ENCODE data around the gene COL18A1. TPM values are rescaled to one million over a fixed set of nuclear protein-coding genes. Genes with fewer than 3 reads are reported as not detected.

COL18A1 gene
- polyA plus RNA-seq, 1 of the 3 experiments (the other 2 are of a cell fraction), result 118 TPM

DNA sequence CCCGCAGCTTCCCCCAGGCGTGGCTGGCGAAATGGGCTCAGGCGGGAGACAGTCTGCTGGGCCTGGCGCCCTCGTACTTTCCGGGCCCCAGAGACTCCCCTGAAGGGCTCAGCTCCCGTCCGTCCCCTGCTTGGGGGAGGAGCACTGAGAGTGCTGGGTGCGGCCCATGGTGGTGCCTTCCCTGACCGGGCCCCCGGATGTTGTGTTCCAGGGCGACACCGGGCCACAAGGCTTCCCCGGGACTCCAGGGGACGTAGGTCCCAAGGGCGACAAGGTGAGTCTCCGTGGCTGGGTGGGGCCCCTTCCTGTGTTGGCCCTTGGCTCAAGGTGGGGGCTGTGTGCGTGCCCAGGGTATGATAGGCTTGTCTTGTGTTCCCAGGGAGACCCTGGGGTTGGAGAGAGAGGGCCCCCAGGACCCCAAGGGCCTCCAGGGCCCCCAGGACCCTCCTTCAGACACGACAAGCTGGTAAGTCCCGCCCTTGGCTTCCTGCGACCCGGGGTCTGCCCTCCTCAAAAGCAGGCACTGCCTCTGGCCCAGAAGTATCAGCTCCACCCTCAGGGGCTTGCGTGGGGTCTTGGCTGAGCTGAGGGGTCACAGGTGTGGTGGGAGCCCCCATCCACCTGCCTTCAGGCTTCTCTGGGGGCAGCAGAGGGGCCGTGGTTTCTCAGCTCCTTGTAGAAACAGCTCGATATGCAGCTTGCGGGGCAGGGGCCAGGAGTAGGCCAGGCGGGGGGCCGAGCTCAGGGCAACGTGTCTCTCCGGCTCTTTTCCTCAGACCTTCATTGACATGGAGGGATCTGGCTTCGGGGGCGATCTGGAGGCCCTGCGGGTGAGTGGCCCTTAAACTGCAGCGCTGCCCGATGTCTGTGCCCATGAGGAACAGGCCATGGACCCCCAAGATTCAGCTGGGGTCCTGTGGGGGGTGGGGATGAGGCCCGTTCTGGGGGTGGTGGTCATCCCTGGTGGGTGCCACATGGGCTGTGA is 75.0 kb downstream of the COL18A1 start (continued):
- TF ChIP-seq, protein P1, sequence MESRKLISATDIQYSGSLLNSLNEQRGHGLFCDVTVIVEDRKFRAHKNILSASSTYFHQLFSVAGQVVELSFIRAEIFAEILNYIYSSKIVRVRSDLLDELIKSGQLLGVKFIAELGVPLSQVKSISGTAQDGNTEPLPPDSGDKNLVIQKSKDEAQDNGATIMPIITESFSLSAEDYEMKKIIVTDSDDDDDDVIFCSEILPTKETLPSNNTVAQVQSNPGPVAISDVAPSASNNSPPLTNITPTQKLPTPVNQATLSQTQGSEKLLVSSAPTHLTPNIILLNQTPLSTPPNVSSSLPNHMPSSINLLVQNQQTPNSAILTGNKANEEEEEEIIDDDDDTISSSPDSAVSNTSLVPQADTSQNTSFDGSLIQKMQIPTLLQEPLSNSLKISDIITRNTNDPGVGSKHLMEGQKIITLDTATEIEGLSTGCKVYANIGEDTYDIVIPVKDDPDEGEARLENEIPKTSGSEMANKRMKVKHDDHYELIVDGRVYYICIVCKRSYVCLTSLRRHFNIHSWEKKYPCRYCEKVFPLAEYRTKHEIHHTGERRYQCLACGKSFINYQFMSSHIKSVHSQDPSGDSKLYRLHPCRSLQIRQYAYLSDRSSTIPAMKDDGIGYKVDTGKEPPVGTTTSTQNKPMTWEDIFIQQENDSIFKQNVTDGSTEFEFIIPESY (IDR thresholded peaks at IDR 0.05; ENCODE audit: borderline replicate concordance, low read depth), result no peak

DNA sequence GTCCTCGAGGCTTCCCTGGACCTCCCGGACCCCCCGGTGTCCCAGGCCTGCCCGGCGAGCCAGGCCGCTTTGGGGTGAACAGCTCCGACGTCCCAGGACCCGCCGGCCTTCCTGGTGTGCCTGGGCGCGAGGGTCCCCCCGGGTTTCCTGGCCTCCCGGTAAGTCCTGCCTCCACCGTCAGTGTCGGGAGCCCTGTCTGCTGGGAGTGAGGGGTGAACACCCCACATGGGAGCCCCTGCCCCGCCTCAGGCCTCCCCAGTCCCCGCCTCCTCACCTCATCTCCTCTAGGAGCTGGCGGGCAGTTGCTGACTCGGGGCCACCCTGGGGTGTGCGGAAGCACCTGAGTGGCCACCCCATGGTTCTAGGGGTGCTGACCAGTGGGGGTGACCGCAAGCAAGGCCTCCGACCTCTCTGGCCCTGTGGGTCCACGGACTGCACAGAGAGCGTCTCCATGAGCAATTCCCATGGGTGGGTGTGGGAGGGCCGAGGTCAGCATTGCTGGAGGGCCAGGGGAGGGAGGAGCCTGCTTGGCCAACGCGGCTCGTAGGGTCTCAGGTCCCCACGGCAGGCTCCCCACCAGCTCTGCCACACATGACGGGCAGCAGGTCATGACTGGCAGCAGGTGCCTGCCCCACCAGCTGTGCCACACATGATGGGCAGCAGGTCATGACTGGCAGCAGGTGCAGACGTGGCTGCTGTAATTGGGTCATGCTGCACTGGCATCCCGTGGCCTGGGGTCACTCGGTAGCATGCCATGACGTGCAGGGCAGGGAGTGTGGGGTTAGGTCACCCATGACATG is 75.9 kb downstream of the COL18A1 start:
- Histone ChIP-seq H3F3A (replicated peaks; ENCODE audit: insufficient read depth) (peaks cover 11% of the 10 kb centered on the region), H3K4me2 (no peak overlapping the region), H3K79me2 (ENCODE audit: insufficient read depth) (no peaks in the 10 kb centered on the region), H3K36me3 (replicated peaks in 1 of 2; ENCODE audit: control insufficient read depth in 1 of 2, insufficient read depth in 2 of 2, low read length in 1 of 2) (peaks cover 21 to 47% of the 10 kb centered on the region in 2 experiments), H4K20me1 (ENCODE audit: insufficient read depth) (no peaks in the 10 kb centered on the region), H3K9me2 (no peaks in the 10 kb centered on the region), H3K27me3 (ENCODE audit: insufficient read depth) (no peaks in the 10 kb centered on the region), H3K27ac (ENCODE audit: low read depth in 2 of 2, low read length in 1 of 2) (no peak overlapping the region), H2AFZ (ENCODE audit: low read depth) (no peak overlapping the region), H3K4me3 (ENCODE audit: low read depth in 2 of 2, low read length in 1 of 2) (no peak overlapping the region), H3K4me1 (ENCODE audit: control insufficient read depth in 1 of 2, insufficient read depth in 2 of 2, low read depth in 1 of 2, low read length in 1 of 2) (peaks cover 0 to 7% of the 10 kb centered on the region in 2 experiments; a peak in 1 of 4 replicates), H3K9ac (no peak overlapping the region), H3K9me3 (no peaks in the 10 kb centered on the region)
- WGBS (ENCODE audit: low lambda C conversion rate), result 96% methylated on average over 9 of the region's 35 CpGs
- no peak for DNase-seq
- ChIA-PET POLR2A (no interaction called here), CTCF (interaction anchor here (1.3 kb wide), 1 partner anchor 188 kb away, joined by 3 read pairs; no protein-coding TSS in a partner anchor)
- TF ChIP-seq, protein P2, sequence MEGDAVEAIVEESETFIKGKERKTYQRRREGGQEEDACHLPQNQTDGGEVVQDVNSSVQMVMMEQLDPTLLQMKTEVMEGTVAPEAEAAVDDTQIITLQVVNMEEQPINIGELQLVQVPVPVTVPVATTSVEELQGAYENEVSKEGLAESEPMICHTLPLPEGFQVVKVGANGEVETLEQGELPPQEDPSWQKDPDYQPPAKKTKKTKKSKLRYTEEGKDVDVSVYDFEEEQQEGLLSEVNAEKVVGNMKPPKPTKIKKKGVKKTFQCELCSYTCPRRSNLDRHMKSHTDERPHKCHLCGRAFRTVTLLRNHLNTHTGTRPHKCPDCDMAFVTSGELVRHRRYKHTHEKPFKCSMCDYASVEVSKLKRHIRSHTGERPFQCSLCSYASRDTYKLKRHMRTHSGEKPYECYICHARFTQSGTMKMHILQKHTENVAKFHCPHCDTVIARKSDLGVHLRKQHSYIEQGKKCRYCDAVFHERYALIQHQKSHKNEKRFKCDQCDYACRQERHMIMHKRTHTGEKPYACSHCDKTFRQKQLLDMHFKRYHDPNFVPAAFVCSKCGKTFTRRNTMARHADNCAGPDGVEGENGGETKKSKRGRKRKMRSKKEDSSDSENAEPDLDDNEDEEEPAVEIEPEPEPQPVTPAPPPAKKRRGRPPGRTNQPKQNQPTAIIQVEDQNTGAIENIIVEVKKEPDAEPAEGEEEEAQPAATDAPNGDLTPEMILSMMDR (IDR thresholded peaks at IDR 0.05), result no peak
- TF ChIP-seq, protein P3, sequence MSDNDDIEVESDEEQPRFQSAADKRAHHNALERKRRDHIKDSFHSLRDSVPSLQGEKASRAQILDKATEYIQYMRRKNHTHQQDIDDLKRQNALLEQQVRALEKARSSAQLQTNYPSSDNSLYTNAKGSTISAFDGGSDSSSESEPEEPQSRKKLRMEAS (IDR thresholded peaks at IDR 0.05; ENCODE audit: low read depth), result no peak
- no peak for TF ChIP-seq POLR2AphosphoS5 (IDR thresholded peaks at IDR 0.05; ENCODE audit: low read depth, low read length)
- TF ChIP-seq ELF1 (IDR thresholded peaks at IDR 0.05), result no peak
- no peak for TF ChIP-seq YY1 (IDR thresholded peaks at IDR 0.05; ENCODE audit: low read depth)
- TF ChIP-seq, protein P1 (IDR thresholded peaks at IDR 0.05; ENCODE audit: borderline replicate concordance, low read depth), result no peak
- TF ChIP-seq TEAD4 (IDR thresholded peaks at IDR 0.05; ENCODE audit: borderline replicate concordance, insufficient read depth), result no peak
- TF ChIP-seq JUND (IDR thresholded peaks at IDR 0.05), result no peak
- TF ChIP-seq RFX5 (IDR thresholded peaks at IDR 0.05; ENCODE audit: low read length), result no peak
- TF ChIP-seq FOXJ3 (CRISPR knock-in tag; IDR thresholded peaks at IDR 0.05), result no peak
- no peak for TF ChIP-seq NRF1 (IDR thresholded peaks at IDR 0.05; ENCODE audit: low read depth, low read length)
